ENCODE measurements around the gene KANK3. TPM values are rescaled to one million over a fixed set of nuclear protein-coding genes. Genes with fewer than 3 reads are reported as not detected.

The KANK3 gene
- total RNA-seq, result 10 to 100 TPM in 7 of 9 donors, 1 to 10 TPM in 2; 6.8 to 27.7 (median 16.4) TPM
- polyA plus RNA-seq, result 10 to 100 TPM in 2 of 3 donors, under 1 TPM in 1; 0.38 to 27.8 (median 23.6) TPM
- long read RNA-seq, donor 1, partial matches to known transcripts, result 6 of 49 reads
- long read RNA-seq, donor 1, other reads (novel, unspliced or antisense), result 41 of 49 reads
- long read RNA-seq, donor 2, partial matches to known transcripts, result 0 of 4 reads
- long read RNA-seq, donor 2, other reads (novel, unspliced or antisense), result 0 of 4 reads
- long read RNA-seq, donor 3, result 0 reads
- long read RNA-seq, donor 4, partial matches to known transcripts, result 3 of 3 reads
- long read RNA-seq, donor 4, other reads (novel, unspliced or antisense), result 0 of 3 reads
- long read RNA-seq, donor 5, transcript KANK3-201 (11 exons, 2,787 nt), result major isoform, 113 of 167 reads
- long read RNA-seq, donor 5, partial matches to known transcripts, result 27 of 167 reads
- long read RNA-seq, donor 5, other reads (novel, unspliced or antisense), result 23 of 167 reads
- long read RNA-seq, donor 6, partial matches to known transcripts, result 2 of 4 reads
- long read RNA-seq, donor 6, other reads (novel, unspliced or antisense), result 2 of 4 reads
- long read RNA-seq, donor 7, partial matches to known transcripts, result 0 of 2 reads
- long read RNA-seq, donor 7, other reads (novel, unspliced or antisense), result 0 of 2 reads
- long read RNA-seq, donor 8, partial matches to known transcripts, result 0 of 3 reads
- long read RNA-seq, donor 8, other reads (novel, unspliced or antisense), result 0 of 3 reads
- long read RNA-seq, donor 9, result 0 reads
- long read RNA-seq, donor 10, partial matches to known transcripts, result 0 of 3 reads
- long read RNA-seq, donor 10, other reads (novel, unspliced or antisense), result 0 of 3 reads

DNA sequence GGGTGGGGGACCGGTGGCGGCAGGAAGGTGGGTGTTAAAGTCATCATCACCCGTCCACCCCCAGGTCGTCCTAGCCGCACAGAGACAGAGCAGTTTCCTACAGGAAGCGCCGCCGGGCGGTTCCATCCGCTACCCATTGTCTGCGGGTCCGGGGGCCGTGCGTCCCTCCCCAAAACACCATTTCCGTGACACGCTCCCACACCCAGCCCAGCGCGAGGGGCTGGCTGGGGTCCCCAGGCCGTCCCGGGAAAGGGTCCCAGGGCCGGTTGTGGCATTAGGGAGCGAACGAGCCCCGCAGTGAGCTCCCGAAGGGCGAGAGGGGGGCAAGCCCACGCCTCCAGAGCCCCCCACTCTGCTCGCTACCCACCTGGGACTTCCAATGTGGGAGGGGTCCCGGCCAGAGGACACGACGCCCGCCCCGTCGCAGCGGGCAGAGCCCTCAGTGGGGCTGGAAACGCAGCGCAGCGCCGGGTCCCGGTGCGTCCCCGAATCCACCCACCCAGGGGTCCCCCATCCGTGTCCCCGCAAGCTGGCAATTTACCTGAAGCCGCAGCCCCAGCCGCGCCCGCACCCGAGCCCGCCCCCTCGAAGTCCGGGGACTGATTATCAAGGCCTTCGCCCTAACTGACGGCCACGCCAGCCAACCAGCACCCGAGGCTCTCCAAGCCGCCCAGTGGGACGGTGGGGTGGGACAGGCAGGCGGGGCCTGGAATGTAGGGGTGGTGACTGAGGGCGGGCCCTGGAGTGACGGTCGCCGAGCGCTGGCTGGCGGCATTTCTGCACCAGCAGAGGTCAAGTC is at the start of gene KANK3:
Gene KANK3 (minus strand): TSS at position 579 of the 799 bp plus-strand sequence. CDS start 5,434 bp downstream, outside the sequence.
- Histone ChIP-seq H3K27me3 (no peaks in the 10 kb centered on the region), H3K27ac (peak within 1 kb of the TSS in 4 of 5 donors; percentile 41 to 87 (median 58)), H3K4me3 (peak within 1 kb of the TSS in 2 of 4 donors; percentile 10 to 60), H3K36me3 (replicated peaks in 1 of 2) (no peaks in the 10 kb centered on the region), H3K9me3 (replicated peaks in 1 of 3) (no peaks in the 10 kb centered on the region), H3K4me1 (replicated peaks in 1 of 2) (peaks cover 0 to 12% of the 10 kb centered on the region in 2 donors)
- WGBS, 4 donors, result 0 to 11% (median 10%) methylated on average over 2 to 65 of the region's 65 CpGs; no CpG with 5 or more reads in 1 of the 4 donors
- DNase-seq, result peak; percentile 94 to 98 (median 98)
- intact Hi-C loops (cut with DNase I), result no loop called here
- peak; percentile 44 to 48 for TF ChIP-seq POLR2A (IDR thresholded peaks at IDR 0.05)
- TF ChIP-seq, protein P1, sequence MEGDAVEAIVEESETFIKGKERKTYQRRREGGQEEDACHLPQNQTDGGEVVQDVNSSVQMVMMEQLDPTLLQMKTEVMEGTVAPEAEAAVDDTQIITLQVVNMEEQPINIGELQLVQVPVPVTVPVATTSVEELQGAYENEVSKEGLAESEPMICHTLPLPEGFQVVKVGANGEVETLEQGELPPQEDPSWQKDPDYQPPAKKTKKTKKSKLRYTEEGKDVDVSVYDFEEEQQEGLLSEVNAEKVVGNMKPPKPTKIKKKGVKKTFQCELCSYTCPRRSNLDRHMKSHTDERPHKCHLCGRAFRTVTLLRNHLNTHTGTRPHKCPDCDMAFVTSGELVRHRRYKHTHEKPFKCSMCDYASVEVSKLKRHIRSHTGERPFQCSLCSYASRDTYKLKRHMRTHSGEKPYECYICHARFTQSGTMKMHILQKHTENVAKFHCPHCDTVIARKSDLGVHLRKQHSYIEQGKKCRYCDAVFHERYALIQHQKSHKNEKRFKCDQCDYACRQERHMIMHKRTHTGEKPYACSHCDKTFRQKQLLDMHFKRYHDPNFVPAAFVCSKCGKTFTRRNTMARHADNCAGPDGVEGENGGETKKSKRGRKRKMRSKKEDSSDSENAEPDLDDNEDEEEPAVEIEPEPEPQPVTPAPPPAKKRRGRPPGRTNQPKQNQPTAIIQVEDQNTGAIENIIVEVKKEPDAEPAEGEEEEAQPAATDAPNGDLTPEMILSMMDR (IDR thresholded peaks at IDR 0.05), result peak in 2 of 6 experiments; percentile 2 to 21

DNA sequence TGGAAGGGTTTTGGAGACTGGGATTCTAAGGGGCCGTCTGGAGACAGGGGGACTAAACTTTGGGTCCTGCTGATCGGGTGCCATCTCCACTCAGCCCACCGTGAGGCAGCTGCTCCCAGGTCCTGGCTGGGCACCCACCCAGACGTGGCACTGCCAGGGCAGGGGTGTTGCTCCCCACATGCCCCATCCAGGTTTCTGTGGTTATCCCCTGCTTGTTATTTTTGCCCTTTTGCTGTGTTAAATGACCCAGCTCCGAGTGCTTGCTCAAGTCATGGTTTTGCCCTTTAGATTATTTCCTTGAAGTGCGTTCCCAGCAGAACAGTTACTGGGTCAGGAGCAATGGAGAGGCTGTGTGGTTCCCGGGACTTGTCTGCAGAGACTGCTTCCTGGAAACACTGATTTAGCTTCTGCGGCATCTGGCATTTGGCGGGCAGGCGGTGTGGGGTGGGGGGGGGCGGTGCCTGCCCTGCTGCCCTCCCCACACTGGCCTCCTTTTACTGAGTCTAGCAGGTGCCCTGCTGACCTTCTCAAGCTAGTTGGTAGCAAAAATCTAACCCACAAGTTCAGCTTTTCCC is 49.0 kb upstream of the KANK3 start:
- H3K36me3 ChIP-seq (replicated peaks in 1 of 2), result no peaks in the 10 kb centered on the region
- H3K27ac ChIP-seq, result peak overlapping the region; percentile 27 to 100 (median 97)
- peak overlapping the region in 1 of 4 donors; percentile 15 for H3K4me3 ChIP-seq
- no peaks in the 10 kb centered on the region for H3K27me3 ChIP-seq
- DNase-seq, result peak; percentile 52 to 83 (median 74)
- intact Hi-C loops (cut with DNase I), result no loop called here
- peaks cover 35 to 58% of the 10 kb centered on the region in 2 donors for H3K4me1 ChIP-seq (replicated peaks in 1 of 2)
- H3K9me3 ChIP-seq (replicated peaks in 1 of 3), result no peaks in the 10 kb centered on the region
- TF ChIP-seq, protein P1 (IDR thresholded peaks at IDR 0.05), result no peak
- TF ChIP-seq POLR2A (IDR thresholded peaks at IDR 0.05), result peak in 1 of 2 donors; percentile 55
- 6 to 26% (median 12%) methylated on average over 6 to 11 of the region's 11 CpGs for WGBS, 4 donors

DNA sequence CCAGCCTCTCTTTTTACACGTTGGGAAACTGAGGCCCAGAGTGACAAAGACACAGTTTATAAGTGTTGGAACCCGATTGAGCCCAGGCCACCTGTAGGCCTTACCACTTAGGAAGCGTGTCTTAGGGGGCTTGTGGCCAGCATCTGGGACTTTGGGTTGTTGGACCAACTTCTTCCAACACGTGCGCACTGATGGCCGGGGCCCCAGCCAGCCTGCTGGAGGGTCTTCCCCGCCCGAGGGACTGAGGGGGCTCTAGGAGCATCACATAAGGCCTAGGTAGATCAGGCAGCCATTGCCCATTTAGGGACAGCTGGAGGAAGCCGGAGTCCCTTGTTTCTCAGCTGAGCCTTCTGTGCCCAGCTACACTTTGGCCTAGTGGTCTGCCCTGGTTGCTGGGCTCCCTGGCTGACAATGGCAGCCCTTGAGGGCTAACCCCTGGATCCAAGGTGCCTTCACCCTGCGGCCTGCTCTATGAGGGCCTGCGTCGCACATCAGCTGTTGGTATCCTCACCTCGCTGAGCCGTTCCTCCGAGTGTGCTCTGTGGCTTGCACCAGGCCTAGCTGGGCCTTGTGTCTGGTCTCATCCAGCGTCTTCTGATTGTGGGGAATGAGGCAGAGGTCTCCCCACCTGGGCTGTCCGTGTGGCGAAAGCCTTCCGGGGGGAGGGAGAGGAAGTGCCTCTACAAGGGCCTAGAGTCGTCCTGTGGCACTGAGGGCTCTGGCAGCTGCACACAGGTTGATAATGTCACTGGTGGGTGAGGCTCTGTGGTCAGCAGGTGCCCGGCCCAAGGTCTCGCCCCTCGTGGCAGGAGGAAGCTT is 48.3 kb upstream of the KANK3 start:
- no peaks in the 10 kb centered on the region for H3K27me3 ChIP-seq
- H3K27ac ChIP-seq, result peak overlapping the region in 4 of 5 donors; percentile 27 to 100 (median 98)
- WGBS, 4 donors, result 25 to 80% (median 70%) methylated on average over 4 to 23 of the region's 23 CpGs
- H3K4me3 ChIP-seq, result peak overlapping the region in 1 of 4 donors; percentile 73
- intact Hi-C loops (cut with DNase I), result no loop called here
- TF ChIP-seq, protein P1 (IDR thresholded peaks at IDR 0.05), result no peak
- no peak for TF ChIP-seq POLR2A (IDR thresholded peaks at IDR 0.05)
- peaks cover 35 to 54% of the 10 kb centered on the region in 2 donors for H3K4me1 ChIP-seq (replicated peaks in 1 of 2)
- no peaks in the 10 kb centered on the region for H3K9me3 ChIP-seq (replicated peaks in 1 of 3)
- H3K36me3 ChIP-seq (replicated peaks in 1 of 2), result no peaks in the 10 kb centered on the region
- DNase-seq, result peak in 4 of 7 donors; percentile 42 to 53 (median 42)

All from adrenal gland (tissue), 19 donors.